GM18870 (cell line): ENCODE data around the gene HNF4A.

ENCODE experiments used
- ATAC-seq: cut with Tn5 transposase; IDR thresholded peaks from one replicate; pipeline ENCODE4 v1.9.1; 2021; ENCODE audit warnings: moderate library complexity; ENCODE audit not compliant: unreplicated experiment

HNF4A gene

GRCh38 chr20:44404204-44405181 is 49.0 kb downstream of the HNF4A start:
- ATAC-seq, result no peak

GRCh38 chr20:44405257-44405656 is 49.8 kb downstream of the HNF4A start:
- ATAC-seq, result no peak

GRCh38 chr20:44405785-44406571 is 50.5 kb downstream of the HNF4A start:
- no peak for ATAC-seq

GRCh38 chr20:44406572-44407137 is 51.2 kb downstream of the HNF4A start:
- ATAC-seq, result no peak

- no peak for ATAC-seq
Observed at GRCh38 chr20:44407402-44408184, 52.1 kb downstream of the HNF4A start.

GRCh38 chr20:44409132-44409600 is 53.7 kb downstream of the HNF4A start:
- no peak for ATAC-seq

- no peak for ATAC-seq
Observed at GRCh38 chr20:44410583-44411019, 55.1 kb downstream of the HNF4A start.

GRCh38 chr20:44411020-44411756 is 55.7 kb downstream of the HNF4A start:
- ATAC-seq, result no peak

- ATAC-seq, result no peak
Observed at GRCh38 chr20:44411757-44412401, 56.4 kb downstream of the HNF4A start.

GRCh38 chr20:44412402-44413144 is 57.1 kb downstream of the HNF4A start:
- ATAC-seq, result no peak

- ATAC-seq, result no peak
Observed at GRCh38 chr20:44413575-44414345, 58.3 kb downstream of the HNF4A start.

- no peak for ATAC-seq
Observed at GRCh38 chr20:44414346-44414714, 58.8 kb downstream of the HNF4A start.

GRCh38 chr20:44414808-44415207 is 59.3 kb downstream of the HNF4A start:
- ATAC-seq, result no peak

GRCh38 chr20:44415833-44416715 is 60.6 kb downstream of the HNF4A start:
- no peak for ATAC-seq

GRCh38 chr20:44418069-44418905 is 62.8 kb downstream of the HNF4A start:
- no peak for ATAC-seq
